Activated naive CD8-positive, alpha-beta T cell treated with anti-CD3 and anti-CD28 coated beads for 36 hours (primary cell): ENCODE measurements around the gene DHX32. TPM values are rescaled to one million over a fixed set of nuclear protein-coding genes. Genes with fewer than 3 reads are reported as not detected.
"Not testable (repeated sequence)": the region's sequence is repeated elsewhere in the genome, so short reads cannot be mapped to it uniquely, and the experiment has no call there.

Source experiments
- DNase-seq: peaks from one replicate; pipeline ENCODE4 v3.0.0; 2021
- H3K27ac Mint-ChIP-seq: one replicate; pipeline ENCODE4 v1.8.0; 2022; ENCODE audit warnings: mild to moderate bottlenecking, moderate library complexity, mixed read lengths
- H3K27me3 Mint-ChIP-seq: one replicate; pipeline ENCODE4 v1.8.0; 2022; ENCODE audit warnings: mild to moderate bottlenecking, mixed read lengths
- H3K36me3 Mint-ChIP-seq: one replicate; pipeline ENCODE4 v1.8.0; 2021; ENCODE audit warnings: mild to moderate bottlenecking, mixed read lengths
- H3K4me1 Mint-ChIP-seq: one replicate; pipeline ENCODE4 v1.8.0; 2021; ENCODE audit warnings: mixed read lengths
- H3K4me3 Mint-ChIP-seq: one replicate; pipeline ENCODE4 v1.8.0; 2022; ENCODE audit warnings: mild to moderate bottlenecking, moderate library complexity, mixed read lengths
- H3K9me3 Mint-ChIP-seq: one replicate; pipeline ENCODE4 v1.8.0; 2022; ENCODE audit warnings: mixed read lengths
- total RNA-seq, 2 experiments: library from RNA; stranded (reverse); gene quantifications; one replicate each; pipeline ENCODE4 v1.2.3, GENCODE V29; 2021

The DHX32 gene
- total RNA-seq: 10 to 100 TPM; 27.6 to 27.8 TPM

DNA sequence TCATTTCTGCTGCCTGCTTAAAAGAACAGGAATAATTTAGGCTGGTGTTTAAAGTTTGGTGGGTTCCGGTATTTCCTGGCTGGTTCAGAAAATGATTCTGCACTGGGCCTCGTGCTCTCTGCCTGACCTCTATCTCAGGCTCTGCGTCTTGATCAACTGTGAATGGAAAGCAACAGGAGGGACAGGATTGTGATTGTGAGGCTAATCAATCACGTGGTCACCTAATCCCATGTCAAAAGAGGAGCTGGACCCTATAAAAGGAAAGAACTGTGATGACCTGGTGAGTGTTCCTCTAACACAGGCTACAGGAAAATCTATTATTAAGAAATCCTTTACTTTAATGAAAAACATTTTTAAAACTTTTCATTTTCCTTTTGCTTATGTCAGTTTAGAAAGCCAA, at the start of gene DHX32:
TSS of gene DHX32 (minus strand) at position 101 of the 400 bp plus-strand sequence. CDS start 468 bp downstream, outside the sequence.
- peaks cover 37% of the 10 kb centered on the region for H3K36me3 Mint-ChIP-seq
- H3K27ac Mint-ChIP-seq: no peak within 1 kb of the TSS
- no peak within 1 kb of the TSS for H3K4me3 Mint-ChIP-seq
- no peaks in the 10 kb centered on the region for H3K27me3 Mint-ChIP-seq
- peaks cover 4% of the 10 kb centered on the region for H3K9me3 Mint-ChIP-seq
- DNase-seq: no peak
- peaks cover 4% of the 10 kb centered on the region for H3K4me1 Mint-ChIP-seq

- Mint-ChIP-seq H3K4me1 (no peaks in the 10 kb centered on the region), H3K9me3 (peaks cover 5% of the 10 kb centered on the region), H3K4me3 (no peak overlapping the region), H3K36me3 (no peaks in the 10 kb centered on the region), H3K27me3 (peaks cover 4% of the 10 kb centered on the region), H3K27ac (no peak overlapping the region)
- DNase-seq: no peak
Measured at GRCh38 chr10:125929618-125930017, 48.5 kb upstream of the DHX32 start.

GRCh38 chr10:125928928-125929585, 48.0 kb upstream of the DHX32 start:
- Mint-ChIP-seq H3K4me3 (no peak overlapping the region), H3K27me3 (peaks cover 4% of the 10 kb centered on the region), H3K36me3 (no peaks in the 10 kb centered on the region), H3K4me1 (no peaks in the 10 kb centered on the region), H3K27ac (no peak overlapping the region), H3K9me3 (peaks cover 5% of the 10 kb centered on the region)
- DNase-seq: no peak

- DNase-seq, H3K4me3 Mint-ChIP-seq, H3K27me3 Mint-ChIP-seq, H3K27ac Mint-ChIP-seq, H3K9me3 Mint-ChIP-seq, H3K4me1 Mint-ChIP-seq, H3K36me3 Mint-ChIP-seq: not testable (repeated sequence)
Measured at GRCh38 chr10:125927265-125927664, 46.2 kb upstream of the DHX32 start.

DNA sequence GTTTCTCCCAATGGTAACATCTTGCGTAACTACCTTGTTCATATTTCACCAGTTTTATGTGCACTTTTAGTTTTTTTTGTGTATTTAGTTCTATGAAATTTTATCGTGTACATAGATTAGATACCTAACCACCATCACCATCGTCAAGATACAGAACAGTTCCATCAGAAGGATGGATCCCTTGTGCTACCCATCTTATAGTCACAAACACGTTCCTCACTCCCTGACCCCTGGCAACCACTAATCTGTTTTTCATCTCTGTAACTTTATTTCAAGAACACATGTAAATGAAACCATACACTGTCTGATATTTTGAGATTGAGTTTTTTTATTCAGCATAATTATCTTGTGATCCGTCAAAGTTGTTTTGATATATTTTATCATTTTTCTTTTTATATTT, 45.2 kb upstream of the DHX32 start:
- H3K27ac Mint-ChIP-seq: no peak overlapping the region
- no peaks in the 10 kb centered on the region for H3K36me3 Mint-ChIP-seq
- no peaks in the 10 kb centered on the region for H3K4me1 Mint-ChIP-seq
- H3K4me3 Mint-ChIP-seq: no peak overlapping the region
- H3K27me3 Mint-ChIP-seq: no peaks in the 10 kb centered on the region
- H3K9me3 Mint-ChIP-seq: peaks cover under 1% of the 10 kb centered on the region
- DNase-seq: no peak

- no peak overlapping the region for H3K4me3 Mint-ChIP-seq
- no peak overlapping the region for H3K27ac Mint-ChIP-seq
Measured at GRCh38 chr10:125925262-125925834, 44.3 kb upstream of the DHX32 start.

DNA sequence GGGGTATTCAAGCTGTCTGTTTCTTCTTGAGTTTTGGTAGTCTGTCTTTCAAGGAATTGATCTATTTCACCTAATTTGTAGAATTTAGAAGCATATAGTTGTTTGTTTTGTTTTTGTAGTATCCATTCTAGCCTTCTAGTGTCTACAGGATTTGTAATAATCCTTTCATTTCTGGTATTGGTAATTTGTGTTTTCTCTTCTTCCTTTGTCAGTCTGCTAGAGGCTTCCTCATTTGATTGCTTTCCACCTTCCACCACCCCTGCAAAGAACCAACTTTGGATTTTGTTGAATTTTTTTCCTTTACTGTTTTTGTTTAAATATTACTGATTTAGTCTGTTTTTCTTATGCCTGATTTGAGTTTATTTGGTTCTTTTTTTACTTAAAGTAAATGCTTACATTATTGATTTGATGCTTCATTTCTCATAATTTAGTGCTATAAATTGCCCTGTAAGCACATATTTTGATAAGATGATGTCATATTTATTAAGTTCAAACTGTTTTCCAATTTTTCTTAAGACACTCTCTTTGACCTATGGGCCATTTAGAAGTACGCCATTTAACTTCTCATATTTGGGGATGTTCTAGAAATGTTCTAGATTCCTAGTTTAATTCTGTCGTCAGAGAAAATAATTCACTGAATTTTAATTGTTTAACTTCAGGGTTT, 40.7 kb upstream of the DHX32 start:
- H3K4me3 Mint-ChIP-seq, H3K4me1 Mint-ChIP-seq, DNase-seq, H3K36me3 Mint-ChIP-seq, H3K27me3 Mint-ChIP-seq, H3K9me3 Mint-ChIP-seq, H3K27ac Mint-ChIP-seq: not testable (repeated sequence)

More at GRCh38 chr10:125925262-125925834, 44.3 kb upstream of the DHX32 start:
- H3K36me3 Mint-ChIP-seq: no peaks in the 10 kb centered on the region
- H3K4me1 Mint-ChIP-seq: no peaks in the 10 kb centered on the region
- no peaks in the 10 kb centered on the region for H3K27me3 Mint-ChIP-seq
- H3K9me3 Mint-ChIP-seq: no peaks in the 10 kb centered on the region
- no peak for DNase-seq

GRCh38 chr10:125917704-125918361, 36.7 kb upstream of the DHX32 start:
- H3K9me3 Mint-ChIP-seq, H3K4me3 Mint-ChIP-seq, H3K27me3 Mint-ChIP-seq, H3K27ac Mint-ChIP-seq, H3K36me3 Mint-ChIP-seq, DNase-seq, H3K4me1 Mint-ChIP-seq: not testable (repeated sequence)

GRCh38 chr10:125916977-125917376, 35.9 kb upstream of the DHX32 start:
- Mint-ChIP-seq H3K27ac (no peak overlapping the region), H3K36me3 (no peaks in the 10 kb centered on the region), H3K9me3 (no peaks in the 10 kb centered on the region), H3K27me3 (no peaks in the 10 kb centered on the region), H3K4me1 (no peaks in the 10 kb centered on the region), H3K4me3 (no peak overlapping the region)
- DNase-seq: no peak

GRCh38 chr10:125913277-125913676, 32.2 kb upstream of the DHX32 start:
- H3K36me3 Mint-ChIP-seq, H3K9me3 Mint-ChIP-seq, DNase-seq, H3K27ac Mint-ChIP-seq, H3K4me1 Mint-ChIP-seq, H3K27me3 Mint-ChIP-seq, H3K4me3 Mint-ChIP-seq: not testable (repeated sequence)

DNA sequence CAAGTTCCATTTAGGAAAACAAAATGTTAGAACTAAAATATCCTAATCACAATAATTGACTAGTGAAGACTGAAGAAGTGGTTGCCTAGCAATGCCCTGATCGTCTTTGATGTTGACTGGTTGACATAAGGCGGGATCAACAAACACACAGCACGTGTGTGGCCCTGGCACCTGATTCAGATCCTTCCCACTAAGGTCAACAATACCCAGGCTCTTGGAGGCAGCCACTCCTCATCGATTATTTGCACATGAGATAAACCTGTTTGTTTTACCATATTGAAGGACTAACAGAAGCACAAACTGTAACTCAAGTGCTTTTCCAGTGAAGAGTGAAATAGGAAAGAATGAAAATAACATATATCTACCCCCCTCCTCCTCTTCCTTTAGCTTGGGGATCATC, 30.9 kb upstream of the DHX32 start:
- Mint-ChIP-seq H3K4me3 (no peak overlapping the region), H3K9me3 (no peaks in the 10 kb centered on the region), H3K27me3 (no peaks in the 10 kb centered on the region), H3K4me1 (no peaks in the 10 kb centered on the region), H3K36me3 (no peaks in the 10 kb centered on the region), H3K27ac (no peak overlapping the region)
- no peak for DNase-seq

DNA sequence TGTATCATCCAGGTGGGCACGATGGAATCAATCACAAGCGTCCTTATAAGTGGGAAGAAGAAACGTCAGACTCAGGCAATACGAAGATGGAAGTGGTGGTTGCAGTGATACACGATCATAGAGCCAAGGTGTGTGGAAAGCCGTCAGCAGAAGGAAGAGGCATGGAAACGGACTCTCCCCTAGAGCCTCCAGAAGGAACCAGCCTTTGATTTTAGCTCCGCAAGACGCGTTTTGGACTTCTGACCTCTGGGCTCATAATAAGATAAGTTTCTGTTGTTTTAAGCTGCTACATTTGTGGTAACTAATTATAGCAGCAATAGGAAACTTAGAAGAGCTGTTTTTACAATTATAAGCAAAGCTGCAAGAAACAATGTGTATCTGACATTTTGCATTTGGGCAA, 30.1 kb upstream of the DHX32 start:
- H3K4me3 Mint-ChIP-seq: no peak overlapping the region
- no peaks in the 10 kb centered on the region for H3K9me3 Mint-ChIP-seq
- H3K27me3 Mint-ChIP-seq: no peaks in the 10 kb centered on the region
- no peaks in the 10 kb centered on the region for H3K4me1 Mint-ChIP-seq
- no peaks in the 10 kb centered on the region for H3K36me3 Mint-ChIP-seq
- no peak for DNase-seq
- no peak overlapping the region for H3K27ac Mint-ChIP-seq

GRCh38 chr10:125909491-125909890, 28.4 kb upstream of the DHX32 start:
- H3K4me1 Mint-ChIP-seq, H3K9me3 Mint-ChIP-seq, H3K27ac Mint-ChIP-seq, H3K27me3 Mint-ChIP-seq, H3K36me3 Mint-ChIP-seq, H3K4me3 Mint-ChIP-seq, DNase-seq: not testable (repeated sequence)

DNA sequence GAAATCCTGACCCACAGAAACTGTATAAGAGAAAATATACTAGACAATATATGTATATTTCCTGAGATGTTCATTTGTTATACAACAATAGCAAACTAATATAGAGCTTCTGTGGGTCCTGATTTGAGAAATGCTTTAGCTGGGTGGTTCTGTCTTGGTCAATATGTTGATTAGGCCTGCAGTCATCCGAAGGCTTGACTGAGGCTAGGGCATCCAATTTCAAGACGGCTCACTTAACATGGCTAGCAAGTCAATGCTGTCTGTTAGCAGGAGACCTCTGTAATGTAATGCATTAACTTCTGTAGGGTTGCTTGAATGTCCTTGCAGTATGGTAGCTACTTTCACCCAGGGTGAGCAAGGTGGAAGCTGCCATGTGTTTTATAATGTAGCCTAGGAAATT, 27.7 kb upstream of the DHX32 start:
- H3K4me3 Mint-ChIP-seq, H3K36me3 Mint-ChIP-seq, H3K9me3 Mint-ChIP-seq, H3K4me1 Mint-ChIP-seq, H3K27me3 Mint-ChIP-seq, DNase-seq, H3K27ac Mint-ChIP-seq: not testable (repeated sequence)

GRCh38 chr10:125907598-125907997, 26.5 kb upstream of the DHX32 start:
- H3K36me3 Mint-ChIP-seq, H3K27ac Mint-ChIP-seq, H3K4me1 Mint-ChIP-seq: not testable (repeated sequence)

More at GRCh38 chr10:125907598-125907997, 26.5 kb upstream of the DHX32 start:
- not testable (repeated sequence) for DNase-seq, H3K27me3 Mint-ChIP-seq, H3K4me3 Mint-ChIP-seq, H3K9me3 Mint-ChIP-seq
